PC-3 (cell line): Measurements from ENCODE around the gene IGFBP6. TPM values are rescaled to one million over a fixed set of nuclear protein-coding genes. Genes with fewer than 3 reads are reported as not detected.

ENCODE experiments used
- ATAC-seq: fragments of 200-7000 bp; cut with Tn5 transposase; 2 replicates; pipeline ENCODE4 v1.9.1; 2020; ENCODE audit warnings: mild to moderate bottlenecking, moderate library complexity
- BruUV-seq: library from RNA; stranded (reverse); fragments of 400-500 nt; replicated peaks from 2 replicates; lab custom pipeline; 2021; lab: Mats Ljungman, UMichigan
- CTCF ChIA-PET: fragments of 300-600 bp; sonication (Branson Sonifier 250); formaldehyde crosslinking; loops from one replicate; lab custom pipeline; 2022; ENCODE audit warnings: antibody characterized with exemption; lab: Charles Lee
- POLR2A ChIA-PET: fragments of 300-600 bp; sonication (Branson Sonifier 250); formaldehyde crosslinking; loops from one replicate; lab custom pipeline; 2022; ENCODE audit warnings: antibody characterized with exemption; ENCODE audit not compliant: unreplicated experiment; lab: Charles Lee
- DNase-seq: peaks from one replicate; pipeline ENCODE4 v3.0.0-alpha.2; 2015
- H2AFZ ChIP-seq: fragments of 300-600 bp; sonication (generic); 2 replicates; pipeline ENCODE4 v1.6.0; 2016; ENCODE audit warnings: antibody characterized with exemption, low read length
- H3F3A ChIP-seq: fragments of 300-600 bp; sonication (generic); one replicate; pipeline ENCODE4 v1.6.0; 2017; ENCODE audit warnings: antibody characterized with exemption, low read length, control low read depth, mild to moderate bottlenecking; ENCODE audit not compliant: unreplicated experiment
- H3K27ac ChIP-seq: fragments of 300-600 bp; sonication (generic); 2 replicates; pipeline ENCODE4 v1.5.1; 2016; ENCODE audit warnings: mild to moderate bottlenecking, low read length
- H3K27me3 ChIP-seq: fragments of 300-600 bp; sonication (generic); 2 replicates; pipeline ENCODE4 v1.6.1; 2016; ENCODE audit warnings: low read length, mixed read lengths
- H3K36me3 ChIP-seq: fragments of 300-600 bp; sonication (generic); 2 replicates; pipeline ENCODE4 v1.6.1; 2016; ENCODE audit warnings: low read depth, mixed run types, low read length, mixed read lengths
- H3K4me1 ChIP-seq: fragments of 300-600 bp; sonication (generic); 2 replicates; pipeline ENCODE4 v1.5.1; 2016; ENCODE audit warnings: low read length; ENCODE audit not compliant: insufficient read depth
- H3K4me2 ChIP-seq: fragments of 300-600 bp; sonication (generic); 2 replicates; pipeline ENCODE4 v1.6.0; 2016; ENCODE audit warnings: low read length
- H3K4me3 ChIP-seq: fragments of 300-600 bp; sonication (generic); 2 replicates; pipeline ENCODE4 v1.5.1; 2016; ENCODE audit warnings: mild to moderate bottlenecking, low read length, mixed read lengths
- H3K79me2 ChIP-seq: fragments of 300-600 bp; sonication (generic); 2 replicates; pipeline ENCODE4 v1.6.1; 2017; ENCODE audit warnings: low read length, mixed read lengths
- H3K9ac ChIP-seq: fragments of 300-600 bp; sonication (generic); 2 replicates; pipeline ENCODE4 v1.6.0; 2016; ENCODE audit warnings: mild to moderate bottlenecking, low read length
- H3K9me2 ChIP-seq: fragments of 300-600 bp; sonication (generic); replicated peaks from 2 replicates; pipeline ENCODE4 v1.6.1; 2016; ENCODE audit warnings: mixed run types, low read length, mixed read lengths
- H3K9me3 ChIP-seq: fragments of 300-600 bp; sonication (generic); 2 replicates; pipeline ENCODE4 v1.6.1; 2016; ENCODE audit warnings: low read length, mixed read lengths
- H4K20me1 ChIP-seq: fragments of 300-600 bp; sonication (generic); 2 replicates; pipeline ENCODE4 v1.6.1; 2016; ENCODE audit warnings: low read length, mixed read lengths
- EZH2 ChIP-seq: fragments of 300-600 bp; sonication (generic); IDR thresholded peaks from one replicate; pipeline ENCODE4 v1.6.1; 2017; ENCODE audit warnings: antibody characterized with exemption, mild to moderate bottlenecking, low read length; ENCODE audit not compliant: unreplicated experiment
- EZH2phosphoT487 ChIP-seq: fragments of 300-600 bp; sonication (generic); IDR thresholded peaks from 2 replicates; pipeline ENCODE4 v1.6.1; 2018; ENCODE audit warnings: mild to moderate bottlenecking, antibody characterized with exemption, low read length, borderline replicate concordance
- intact Hi-C: fragments of 100-400 bp; cut with micrococcal nuclease; formaldehyde crosslinking; loops from 2 replicates; pipeline ENCODE4 v1.9.0; 2023
- total RNA-seq: library from RNA; depleted of rRNA; stranded (reverse); fragments of >200 nt; gene quantifications from 2 replicates; pipeline ENCODE4 v1.2.3, GENCODE V29; 2014
- TF ChIP-seq, protein P1 (sequence below): fragments of 300-600 bp; sonication (generic); conservative IDR thresholded peaks from 2 replicates; pipeline ENCODE4 v1.5.1; 2017; ENCODE audit warnings: antibody characterized with exemption, low read depth, mild to moderate bottlenecking, low read length

Gene IGFBP6
- total RNA-seq, 1 experiment from 2014 or later: 256 TPM

DNA sequence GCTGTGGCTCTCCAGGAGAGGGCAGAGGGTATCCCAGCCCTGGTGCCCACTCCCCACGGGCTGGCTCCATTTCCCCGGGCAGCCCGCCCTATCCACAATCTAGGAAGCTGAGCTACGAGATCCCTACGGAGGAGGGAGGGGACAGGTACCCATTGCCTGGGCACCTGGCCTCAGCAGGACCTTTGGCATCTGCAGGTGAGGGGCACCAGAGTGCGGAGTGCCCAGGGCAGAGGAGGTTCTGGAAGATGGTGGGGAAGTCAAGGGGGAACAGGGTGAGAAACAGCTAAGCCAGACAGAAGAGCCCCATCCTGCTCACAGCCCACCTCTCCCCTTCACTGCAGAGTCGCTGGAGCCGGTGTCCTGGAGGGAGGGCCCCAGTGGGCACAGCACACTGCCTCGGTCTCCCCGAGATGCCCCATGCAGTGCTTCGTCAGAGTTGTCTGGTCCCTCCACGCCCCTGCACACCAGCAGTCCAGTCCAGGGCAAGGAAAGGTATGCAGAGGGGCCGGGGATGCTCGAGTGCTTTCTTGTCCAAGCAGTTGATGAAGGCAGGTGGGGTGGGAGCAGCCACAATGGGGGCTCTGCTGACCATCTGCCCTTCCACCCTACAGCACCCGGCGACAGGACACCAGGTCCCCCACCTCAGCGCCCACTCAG lies 37.3 kb upstream of the IGFBP6 start:
- Histone ChIP-seq H3K4me2 (no peak overlapping the region), H3K27ac (no peak overlapping the region), H3K4me1 (peaks cover 15% of the 10 kb centered on the region), H2AFZ (no peak overlapping the region), H3K9ac (no peak overlapping the region), H3K27me3 (no peaks in the 10 kb centered on the region), H3K4me3 (no peak overlapping the region), H3K36me3 (peaks cover under 1% of the 10 kb centered on the region; the same call in 1 of the 2 replicates), H4K20me1 (no peaks in the 10 kb centered on the region), H3K9me3 (no peaks in the 10 kb centered on the region), H3K9me2 (no peaks in the 10 kb centered on the region), H3K79me2 (no peaks in the 10 kb centered on the region), H3F3A (no peaks in the 10 kb centered on the region)
- TF ChIP-seq, protein P1, sequence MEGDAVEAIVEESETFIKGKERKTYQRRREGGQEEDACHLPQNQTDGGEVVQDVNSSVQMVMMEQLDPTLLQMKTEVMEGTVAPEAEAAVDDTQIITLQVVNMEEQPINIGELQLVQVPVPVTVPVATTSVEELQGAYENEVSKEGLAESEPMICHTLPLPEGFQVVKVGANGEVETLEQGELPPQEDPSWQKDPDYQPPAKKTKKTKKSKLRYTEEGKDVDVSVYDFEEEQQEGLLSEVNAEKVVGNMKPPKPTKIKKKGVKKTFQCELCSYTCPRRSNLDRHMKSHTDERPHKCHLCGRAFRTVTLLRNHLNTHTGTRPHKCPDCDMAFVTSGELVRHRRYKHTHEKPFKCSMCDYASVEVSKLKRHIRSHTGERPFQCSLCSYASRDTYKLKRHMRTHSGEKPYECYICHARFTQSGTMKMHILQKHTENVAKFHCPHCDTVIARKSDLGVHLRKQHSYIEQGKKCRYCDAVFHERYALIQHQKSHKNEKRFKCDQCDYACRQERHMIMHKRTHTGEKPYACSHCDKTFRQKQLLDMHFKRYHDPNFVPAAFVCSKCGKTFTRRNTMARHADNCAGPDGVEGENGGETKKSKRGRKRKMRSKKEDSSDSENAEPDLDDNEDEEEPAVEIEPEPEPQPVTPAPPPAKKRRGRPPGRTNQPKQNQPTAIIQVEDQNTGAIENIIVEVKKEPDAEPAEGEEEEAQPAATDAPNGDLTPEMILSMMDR: no peak
- TF ChIP-seq EZH2 (no peak), EZH2phosphoT487 (no peak)
- BruUV-seq: no TSS peak
- ChIA-PET CTCF (interaction anchor here (1.8 kb wide), 1 partner anchor 12 kb away, joined by 13 read pairs; no protein-coding TSS in a partner anchor), POLR2A (interaction anchor here (0.5 kb wide), 1 partner anchor 238 kb away, joined by 4 read pairs; no protein-coding TSS in a partner anchor)
- intact Hi-C loops: loop anchor here (10.0 kb wide), 1 partner anchor 115 kb away; no protein-coding TSS in a partner anchor
- DNase-seq (no peak), ATAC-seq (no peak)

DNA sequence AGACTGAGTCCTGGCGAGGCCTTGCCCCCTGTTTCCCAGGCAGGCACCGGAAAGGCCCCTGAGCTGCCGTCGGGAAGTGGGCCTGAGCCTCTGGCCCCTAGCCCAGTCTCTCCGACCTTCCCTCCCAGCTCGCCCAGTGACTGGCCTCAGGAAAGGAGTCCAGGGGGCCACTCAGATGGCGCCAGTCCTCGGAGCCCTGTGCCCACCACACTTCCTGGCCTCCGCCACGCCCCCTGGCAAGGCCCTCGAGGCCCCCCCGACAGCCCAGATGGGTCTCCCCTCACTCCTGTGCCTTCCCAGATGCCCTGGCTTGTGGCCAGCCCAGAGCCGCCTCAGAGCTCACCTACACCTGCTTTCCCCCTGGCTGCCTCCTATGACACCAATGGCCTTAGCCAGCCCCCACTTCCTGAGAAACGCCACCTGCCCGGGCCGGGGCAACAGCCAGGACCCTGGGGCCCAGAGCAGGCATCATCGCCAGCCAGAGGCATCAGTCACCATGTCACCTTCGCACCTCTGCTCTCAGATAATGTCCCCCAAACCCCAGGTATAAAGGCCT lies 36.7 kb upstream of the IGFBP6 start:
- no peak overlapping the region for H3K27ac ChIP-seq
- H3K36me3 ChIP-seq: peaks cover 4% of the 10 kb centered on the region; the same call in 1 of the 2 replicates
- ChIA-PET POLR2A (no interaction called here), CTCF (interaction anchor here (1.3 to 1.8 kb wide), 2 partner anchors 13 to 38 kb away, joined by 4 to 13 read pairs; no protein-coding TSS in a partner anchor)
- intact Hi-C loops: loop anchor here (10.0 kb wide), 1 partner anchor 114 kb away; no protein-coding TSS in a partner anchor
- TF ChIP-seq EZH2 (no peak), EZH2phosphoT487 (no peak)
- TF ChIP-seq, protein P1: no peak
- DNase-seq: no peak
- H4K20me1 ChIP-seq: no peaks in the 10 kb centered on the region
- H3K9me2 ChIP-seq: no peaks in the 10 kb centered on the region
- H3K9me3 ChIP-seq: no peaks in the 10 kb centered on the region
- ATAC-seq: no peak
- H3K79me2 ChIP-seq: no peaks in the 10 kb centered on the region
- H3K27me3 ChIP-seq: no peaks in the 10 kb centered on the region
- H3K4me2 ChIP-seq: no peak overlapping the region
- no peak overlapping the region for H3K9ac ChIP-seq
- no peak overlapping the region for H2AFZ ChIP-seq
- H3K4me3 ChIP-seq: no peak overlapping the region
- BruUV-seq: no TSS peak
- H3K4me1 ChIP-seq: peaks cover 19% of the 10 kb centered on the region
- no peaks in the 10 kb centered on the region for H3F3A ChIP-seq
